Nucleus accumbens (tissue), 56 donors: ENCODE measurements around the gene CRPPA.
"Not testable (repeated sequence)": the region's sequence is repeated elsewhere in the genome, so short reads cannot be mapped to it uniquely, and the experiment has no call there.

Source experiments
- DNase-seq, 56 donors: peaks; one replicate each; lab custom pipeline; 2025; lab: John Stamatoyannopoulos, UW

Gene CRPPA

GRCh38 chr7:16398146-16399017 lies 23.0 kb downstream of the CRPPA start:
- DNase-seq = no peak

- no peak for DNase-seq
These were observed 23.7 kb downstream of the CRPPA start for GRCh38 chr7:16397501-16398145.

GRCh38 chr7:16396766-16397500 lies 24.4 kb downstream of the CRPPA start:
- no peak for DNase-seq

- DNase-seq = no peak
These were observed 26.2 kb downstream of the CRPPA start for GRCh38 chr7:16395121-16395520.

GRCh38 chr7:16393862-16394422 lies 27.4 kb downstream of the CRPPA start:
- no peak for DNase-seq

GRCh38 chr7:16392990-16393523 lies 28.3 kb downstream of the CRPPA start:
- no peak for DNase-seq

- DNase-seq = not testable (repeated sequence)
These were observed 37.6 kb downstream of the CRPPA start for GRCh38 chr7:16383786-16384185.

GRCh38 chr7:16383103-16383502 lies 38.2 kb downstream of the CRPPA start:
- not testable (repeated sequence) for DNase-seq
